Panc1 (cell line): Measurements from ENCODE around the gene ATP10A. TPM values are rescaled to one million over a fixed set of nuclear protein-coding genes. Genes with fewer than 3 reads are reported as not detected.

Experiments used
- ATAC-seq: fragments of 200-7000 bp; cut with Tn5 transposase; 2 replicates; pipeline ENCODE4 v1.9.1; 2020; ENCODE audit warnings: mild to moderate bottlenecking, moderate library complexity
- BruUV-seq: library from RNA; stranded (reverse); fragments of 400-500 nt; replicated peaks from 2 replicates; lab custom pipeline; 2021; lab: Mats Ljungman, UMichigan
- CTCF ChIA-PET: fragments of 300-600 bp; sonication (Branson Sonifier 250); formaldehyde crosslinking; loops from one replicate; lab custom pipeline; 2022; ENCODE audit warnings: antibody characterized with exemption; lab: Charles Lee
- POLR2A ChIA-PET: fragments of 300-600 bp; sonication (Branson Sonifier 250); formaldehyde crosslinking; loops from one replicate; lab custom pipeline; 2022; ENCODE audit warnings: antibody characterized with exemption; lab: Charles Lee
- DNase-seq: peaks from one replicate; pipeline ENCODE4 v3.0.0-alpha.2; 2010; ENCODE audit warnings: low read depth, low spot score
- H3K27ac ChIP-seq: 2 replicates; pipeline ENCODE4 v1.5.1; 2011; ENCODE audit warnings: mild to moderate bottlenecking, low read length, inconsistent platforms
- H3K27me3 ChIP-seq: fragments of 200-500 bp; sonication (Bioruptor generic); 2 replicates; pipeline ENCODE4 v1.6.0; 2014; ENCODE audit warnings: low read length, inconsistent platforms; ENCODE audit not compliant: control insufficient read depth, insufficient read depth
- H3K36me3 ChIP-seq: fragments of 200-500 bp; sonication (Bioruptor generic); 2 replicates; pipeline ENCODE4 v1.5.1; 2014; ENCODE audit warnings: inconsistent platforms, mild to moderate bottlenecking, low read length, moderate library complexity; ENCODE audit not compliant: control insufficient read depth, insufficient read depth
- H3K4me1 ChIP-seq: 2 replicates; pipeline ENCODE4 v1.5.1; 2011; ENCODE audit warnings: inconsistent platforms, mild to moderate bottlenecking, low read length, moderate library complexity; ENCODE audit not compliant: control insufficient read depth, insufficient read depth
- H3K4me3 ChIP-seq, 2 experiments: 2 replicates each; pipeline ENCODE4 v1.5.1; 2011 to 2012; ENCODE audit warnings: low read depth in 2 of 2, low read length in 2 of 2, mild to moderate bottlenecking in 2 of 2, inconsistent platforms in 1 of 2, moderate library complexity in 1 of 2
- H3K9me3 ChIP-seq: fragments of 200-500 bp; sonication (Bioruptor generic); 2 replicates; pipeline ENCODE4 v1.5.1; 2014; ENCODE audit warnings: low read depth, mild to moderate bottlenecking, inconsistent platforms, low read length, moderate library complexity; ENCODE audit not compliant: control insufficient read depth, insufficient read depth
- POLR2AphosphoS5 ChIP-seq: IDR thresholded peaks from 2 replicates; pipeline ENCODE4 v1.6.1; 2012; ENCODE audit warnings: mild to moderate bottlenecking, low read depth, low read length, moderate library complexity
- SIN3A ChIP-seq: IDR thresholded peaks from 2 replicates; pipeline ENCODE4 v1.6.1; 2012; ENCODE audit warnings: low read depth, mild to moderate bottlenecking, low read length, moderate library complexity, borderline replicate concordance; ENCODE audit not compliant: insufficient read depth
- TCF7L2 ChIP-seq: IDR thresholded peaks from 2 replicates; pipeline ENCODE4 v1.6.1; 2011; ENCODE audit warnings: mild to moderate bottlenecking, low read depth, low read length, inconsistent platforms
- in situ Hi-C: cut with HindIII; loops from 2 replicates; pipeline ENCODE4 v1.10.0; 2016; ENCODE audit warnings: low sequenced_read_pairs, low pct_unique_long_range_greater_than_20kb
- intact Hi-C: fragments of 100-400 bp; cut with micrococcal nuclease; formaldehyde crosslinking; loops from one replicate; pipeline ENCODE4 v1.10.0; 2022; ENCODE audit not compliant: unreplicated experiment
- total RNA-seq: library from RNA; stranded (reverse); gene quantifications from one replicate; pipeline ENCODE4 v1.2.1, GENCODE V29; 2021; ENCODE audit not compliant: unreplicated experiment
- TF ChIP-seq, protein P1 (sequence below), 2 experiments: IDR thresholded peaks; 2 replicates each; pipeline ENCODE4 v1.6.1; 2011 to 2012; ENCODE audit warnings: low read depth in 2 of 2, control low read depth in 1 of 2, low read length in 1 of 2, mild to moderate bottlenecking in 1 of 2, moderate library complexity in 1 of 2; ENCODE audit not compliant: insufficient read depth in 1 of 2
- TF ChIP-seq, protein P2 (sequence below): fragments of 450-650 bp; IDR thresholded peaks from 2 replicates; pipeline ENCODE4 v1.5.1; 2017; ENCODE audit warnings: mild to moderate bottlenecking

ATP10A gene
- total RNA-seq, 1 experiment from 2014 or later, result 0.31 TPM

DNA sequence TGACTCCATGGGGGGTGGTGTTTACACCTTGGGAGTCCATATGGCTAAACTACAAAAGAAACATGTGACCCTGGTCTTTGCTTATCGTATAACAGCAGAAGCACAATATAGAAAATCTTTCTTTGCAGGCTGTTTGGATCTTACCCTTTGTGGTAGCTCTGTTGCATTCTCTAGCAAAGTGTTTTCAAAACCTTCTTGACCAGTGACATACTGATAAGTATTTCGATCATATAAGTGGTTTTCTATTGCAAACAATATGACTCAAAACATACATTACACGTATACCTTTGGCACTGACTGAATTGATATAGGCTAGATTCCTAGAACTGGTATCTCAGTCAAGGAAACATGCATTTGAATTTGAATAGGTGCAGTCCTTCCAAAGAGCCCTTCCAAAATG lies 24.7 kb upstream of the ATP10A start:
- H3K27me3 ChIP-seq, result no peaks in the 10 kb centered on the region
- in situ Hi-C loops (no loop called here), intact Hi-C loops (no loop called here)
- H3K36me3 ChIP-seq, result no peaks in the 10 kb centered on the region
- no peak overlapping the region for H3K4me3 ChIP-seq
- ChIA-PET POLR2A (no interaction called here), CTCF (no interaction called here)
- TF ChIP-seq, protein P1, sequence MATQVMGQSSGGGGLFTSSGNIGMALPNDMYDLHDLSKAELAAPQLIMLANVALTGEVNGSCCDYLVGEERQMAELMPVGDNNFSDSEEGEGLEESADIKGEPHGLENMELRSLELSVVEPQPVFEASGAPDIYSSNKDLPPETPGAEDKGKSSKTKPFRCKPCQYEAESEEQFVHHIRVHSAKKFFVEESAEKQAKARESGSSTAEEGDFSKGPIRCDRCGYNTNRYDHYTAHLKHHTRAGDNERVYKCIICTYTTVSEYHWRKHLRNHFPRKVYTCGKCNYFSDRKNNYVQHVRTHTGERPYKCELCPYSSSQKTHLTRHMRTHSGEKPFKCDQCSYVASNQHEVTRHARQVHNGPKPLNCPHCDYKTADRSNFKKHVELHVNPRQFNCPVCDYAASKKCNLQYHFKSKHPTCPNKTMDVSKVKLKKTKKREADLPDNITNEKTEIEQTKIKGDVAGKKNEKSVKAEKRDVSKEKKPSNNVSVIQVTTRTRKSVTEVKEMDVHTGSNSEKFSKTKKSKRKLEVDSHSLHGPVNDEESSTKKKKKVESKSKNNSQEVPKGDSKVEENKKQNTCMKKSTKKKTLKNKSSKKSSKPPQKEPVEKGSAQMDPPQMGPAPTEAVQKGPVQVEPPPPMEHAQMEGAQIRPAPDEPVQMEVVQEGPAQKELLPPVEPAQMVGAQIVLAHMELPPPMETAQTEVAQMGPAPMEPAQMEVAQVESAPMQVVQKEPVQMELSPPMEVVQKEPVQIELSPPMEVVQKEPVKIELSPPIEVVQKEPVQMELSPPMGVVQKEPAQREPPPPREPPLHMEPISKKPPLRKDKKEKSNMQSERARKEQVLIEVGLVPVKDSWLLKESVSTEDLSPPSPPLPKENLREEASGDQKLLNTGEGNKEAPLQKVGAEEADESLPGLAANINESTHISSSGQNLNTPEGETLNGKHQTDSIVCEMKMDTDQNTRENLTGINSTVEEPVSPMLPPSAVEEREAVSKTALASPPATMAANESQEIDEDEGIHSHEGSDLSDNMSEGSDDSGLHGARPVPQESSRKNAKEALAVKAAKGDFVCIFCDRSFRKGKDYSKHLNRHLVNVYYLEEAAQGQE (IDR thresholded peaks at IDR 0.05; ENCODE audit: insufficient read depth in 1 of 2, low read depth in 2 of 2, low read length in 1 of 2), result no peak
- TF ChIP-seq SIN3A (no peak), TCF7L2 (no peak), POLR2AphosphoS5 (no peak)
- TF ChIP-seq, protein P2, sequence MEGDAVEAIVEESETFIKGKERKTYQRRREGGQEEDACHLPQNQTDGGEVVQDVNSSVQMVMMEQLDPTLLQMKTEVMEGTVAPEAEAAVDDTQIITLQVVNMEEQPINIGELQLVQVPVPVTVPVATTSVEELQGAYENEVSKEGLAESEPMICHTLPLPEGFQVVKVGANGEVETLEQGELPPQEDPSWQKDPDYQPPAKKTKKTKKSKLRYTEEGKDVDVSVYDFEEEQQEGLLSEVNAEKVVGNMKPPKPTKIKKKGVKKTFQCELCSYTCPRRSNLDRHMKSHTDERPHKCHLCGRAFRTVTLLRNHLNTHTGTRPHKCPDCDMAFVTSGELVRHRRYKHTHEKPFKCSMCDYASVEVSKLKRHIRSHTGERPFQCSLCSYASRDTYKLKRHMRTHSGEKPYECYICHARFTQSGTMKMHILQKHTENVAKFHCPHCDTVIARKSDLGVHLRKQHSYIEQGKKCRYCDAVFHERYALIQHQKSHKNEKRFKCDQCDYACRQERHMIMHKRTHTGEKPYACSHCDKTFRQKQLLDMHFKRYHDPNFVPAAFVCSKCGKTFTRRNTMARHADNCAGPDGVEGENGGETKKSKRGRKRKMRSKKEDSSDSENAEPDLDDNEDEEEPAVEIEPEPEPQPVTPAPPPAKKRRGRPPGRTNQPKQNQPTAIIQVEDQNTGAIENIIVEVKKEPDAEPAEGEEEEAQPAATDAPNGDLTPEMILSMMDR, result no peak
- ATAC-seq (no peak), DNase-seq (no peak)
- no TSS peak for BruUV-seq
- H3K9me3 ChIP-seq, result no peaks in the 10 kb centered on the region
- no peak overlapping the region for H3K27ac ChIP-seq
- H3K4me1 ChIP-seq, result no peaks in the 10 kb centered on the region

DNA sequence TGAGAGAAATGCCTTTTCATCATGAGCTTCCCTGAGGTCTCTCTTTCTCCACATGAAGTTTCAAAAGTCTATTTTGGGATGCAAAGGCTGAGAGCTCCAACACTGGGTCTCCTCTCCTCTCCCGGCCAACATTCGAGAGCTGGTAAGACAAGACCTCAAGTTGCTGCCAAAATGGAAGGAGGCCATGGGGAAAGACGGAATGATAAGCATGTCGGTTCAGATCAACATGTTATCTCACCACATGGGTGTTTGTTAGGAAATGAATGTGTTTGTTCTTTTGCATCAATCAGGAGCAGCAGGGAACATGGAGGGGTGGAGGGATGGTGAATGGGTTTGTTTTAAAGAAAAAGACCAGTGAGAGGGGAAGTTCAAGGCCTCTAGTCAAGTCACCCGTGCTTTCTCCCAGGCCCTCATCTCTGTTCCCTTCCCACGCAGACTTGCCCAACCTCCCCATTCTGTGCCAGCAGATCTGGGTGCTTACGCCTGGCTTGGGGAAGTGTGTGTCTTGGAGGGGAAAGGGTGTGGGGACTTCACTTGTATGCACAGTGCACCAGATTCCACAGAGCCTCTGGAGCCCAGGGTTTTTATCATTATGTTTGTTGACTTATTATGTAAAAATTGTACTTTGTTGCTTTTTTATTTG lies 23.5 kb upstream of the ATP10A start:
- in situ Hi-C loops (no loop called here), intact Hi-C loops (no loop called here)
- Histone ChIP-seq H3K27me3 (no peaks in the 10 kb centered on the region), H3K36me3 (no peaks in the 10 kb centered on the region), H3K27ac (no peak overlapping the region), H3K4me3 (no peak overlapping the region), H3K9me3 (no peaks in the 10 kb centered on the region), H3K4me1 (no peaks in the 10 kb centered on the region)
- CTCF ChIA-PET, result no interaction called here
- no peak for DNase-seq
- ATAC-seq, result no peak
- POLR2A ChIA-PET, result no interaction called here
- no TSS peak for BruUV-seq
- TF ChIP-seq, protein P2, result no peak
- TF ChIP-seq POLR2AphosphoS5 (no peak), TCF7L2 (no peak), SIN3A (no peak)
- TF ChIP-seq, protein P1 (IDR thresholded peaks at IDR 0.05; ENCODE audit: insufficient read depth in 1 of 2, low read depth in 2 of 2, low read length in 1 of 2), result no peak
